ENCODE measurements around the gene BMP7.

BMP7 gene

DNA sequence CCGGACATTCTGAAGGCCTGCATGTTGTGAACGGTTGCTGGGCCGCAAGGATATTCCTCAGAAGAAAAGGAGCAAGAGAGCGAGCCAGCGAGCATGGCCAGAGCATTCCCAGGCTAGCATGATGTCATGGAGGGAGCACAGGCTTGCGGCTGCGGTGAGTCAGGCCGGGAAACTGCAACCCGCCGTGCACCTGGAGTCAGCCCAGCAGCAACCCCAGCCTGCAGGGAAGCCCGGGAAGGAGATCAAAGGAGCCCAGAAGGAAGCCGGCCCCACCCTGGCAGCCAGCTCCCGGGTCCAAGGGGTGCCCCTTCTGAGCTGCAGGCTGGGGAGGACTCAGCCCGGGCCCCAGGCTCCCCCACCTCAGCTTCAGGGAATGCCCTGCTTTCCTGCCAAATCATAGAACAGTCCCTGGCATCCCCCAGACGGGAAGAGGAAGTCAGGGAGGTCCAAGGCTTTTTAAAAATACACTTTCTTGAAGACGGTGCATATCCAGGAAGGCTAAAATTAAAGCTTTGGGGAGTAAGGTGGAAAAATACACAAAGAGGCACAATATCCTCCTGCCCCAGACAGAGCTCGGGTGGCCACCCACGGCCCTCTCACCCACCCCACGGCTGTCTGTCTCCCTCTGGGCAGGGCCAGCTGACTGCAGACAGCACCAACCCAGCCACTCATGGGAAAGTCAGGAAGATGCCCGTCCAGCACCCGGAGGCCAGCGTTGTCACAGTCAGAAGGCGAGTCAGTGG, 53.7 kb downstream of the BMP7 start:
- peak in 30 of 56 donors; percentile 9 to 58 (median 25) for DNase-seq

DNA sequence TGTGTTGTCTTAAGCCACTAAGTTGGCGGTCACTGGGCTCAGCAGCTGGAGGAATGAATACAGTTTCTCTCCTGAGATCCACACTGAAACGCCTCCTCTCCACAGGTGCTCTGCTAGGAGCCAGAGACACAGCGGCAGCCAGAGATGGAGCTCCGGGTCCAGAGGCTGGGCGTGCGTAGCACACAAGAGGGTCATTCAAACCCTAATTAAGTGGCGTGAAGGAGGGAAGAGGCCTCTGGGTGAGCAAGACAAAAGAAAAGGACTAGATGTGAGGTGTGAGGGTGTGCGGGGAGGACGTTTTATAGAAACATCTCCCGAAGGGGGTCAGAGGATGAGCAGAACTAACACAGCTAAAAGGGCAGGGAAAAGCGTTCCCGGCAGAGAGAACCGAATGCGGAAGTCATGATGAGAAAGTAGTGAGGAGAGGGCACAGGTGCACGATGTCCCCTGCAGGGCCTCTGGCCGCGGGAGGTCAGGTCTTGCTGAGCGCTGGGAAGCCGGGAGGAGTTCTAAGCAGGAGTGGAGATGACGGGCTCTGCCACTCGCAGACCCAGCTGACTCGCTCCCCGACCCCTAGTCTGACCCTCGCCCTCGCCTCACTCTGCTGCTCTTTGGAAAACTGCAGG, 54.4 kb downstream of the BMP7 start:
- DNase-seq, result no peak

DNA sequence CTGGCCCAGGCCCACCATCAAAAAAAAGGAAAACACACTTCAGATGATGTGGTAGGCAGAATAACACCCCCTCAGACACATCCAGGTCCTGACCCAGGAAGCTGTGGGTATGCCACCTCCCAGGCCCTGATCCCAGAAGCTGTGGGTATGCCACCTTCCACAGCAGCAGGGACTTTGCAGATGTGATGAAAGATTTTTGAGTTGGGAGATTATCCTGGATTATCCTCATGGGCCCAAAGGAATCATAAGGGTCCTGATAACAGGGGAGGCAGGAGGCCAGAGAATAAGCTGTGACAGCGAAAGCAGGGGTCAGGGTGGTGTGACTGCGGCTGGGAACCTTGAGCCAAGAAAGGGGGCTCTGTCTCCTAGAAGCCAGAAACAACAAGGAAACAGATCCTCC, 55.0 kb downstream of the BMP7 start:
- DNase-seq, result no peak

DNA sequence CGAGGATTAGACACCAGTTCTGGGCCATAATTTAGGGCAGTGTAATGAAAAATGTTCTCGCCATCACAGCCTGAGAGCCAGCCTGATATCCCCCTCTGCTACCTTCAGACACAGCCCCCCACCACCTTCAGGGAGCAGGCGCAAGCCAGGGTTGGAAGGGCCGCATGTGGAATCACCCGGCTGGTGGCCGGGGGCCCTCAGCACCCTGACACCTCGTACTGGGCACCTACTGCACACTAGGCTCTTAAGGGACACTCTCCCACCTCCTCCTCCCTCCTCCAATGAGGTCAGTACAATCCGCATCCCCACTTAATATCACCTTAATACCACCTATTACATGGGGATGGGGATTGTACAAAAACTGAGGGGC, 55.5 kb downstream of the BMP7 start:
- no peak for DNase-seq

DNA sequence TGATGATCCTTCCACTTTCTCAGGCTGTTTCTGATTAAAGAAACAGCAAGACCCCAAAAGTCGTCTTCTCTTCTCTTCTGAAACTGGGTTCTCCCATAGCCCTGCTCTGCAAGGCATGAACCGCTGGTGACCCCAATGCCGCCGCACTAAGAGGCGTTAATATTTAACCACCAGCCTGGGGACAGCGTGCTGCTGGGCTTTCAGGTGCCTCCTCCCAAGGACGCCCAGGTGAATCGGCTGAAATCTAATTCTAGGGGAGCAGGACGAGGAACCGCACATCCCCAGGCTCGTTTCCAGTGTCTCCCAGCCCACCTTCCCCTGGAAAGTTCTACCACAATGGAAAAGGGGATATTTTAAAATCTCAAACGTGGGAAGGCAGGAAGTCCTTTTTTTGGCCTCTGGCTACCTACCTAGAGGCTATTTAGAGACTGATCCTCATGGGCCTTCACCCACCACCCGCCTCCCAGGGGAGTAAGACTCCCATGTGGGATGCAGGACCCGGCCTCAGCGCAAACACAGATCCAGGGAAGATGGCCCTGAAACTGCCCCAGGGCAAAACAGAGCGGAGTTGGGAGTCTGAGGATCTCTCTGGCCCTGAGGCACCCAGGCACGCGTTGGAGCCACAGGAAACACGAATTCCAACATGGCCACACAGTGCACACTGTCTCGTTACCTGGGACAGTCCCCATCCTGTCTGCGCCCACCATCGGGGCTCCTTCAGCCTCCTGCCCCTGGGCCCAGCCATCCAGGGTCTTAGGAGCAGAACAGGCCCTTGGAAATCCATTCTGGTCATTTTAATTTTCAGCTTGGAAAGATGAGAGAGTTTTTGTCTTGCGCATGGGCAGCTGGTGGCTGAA, 56.2 kb downstream of the BMP7 start:
- no peak for DNase-seq

DNA sequence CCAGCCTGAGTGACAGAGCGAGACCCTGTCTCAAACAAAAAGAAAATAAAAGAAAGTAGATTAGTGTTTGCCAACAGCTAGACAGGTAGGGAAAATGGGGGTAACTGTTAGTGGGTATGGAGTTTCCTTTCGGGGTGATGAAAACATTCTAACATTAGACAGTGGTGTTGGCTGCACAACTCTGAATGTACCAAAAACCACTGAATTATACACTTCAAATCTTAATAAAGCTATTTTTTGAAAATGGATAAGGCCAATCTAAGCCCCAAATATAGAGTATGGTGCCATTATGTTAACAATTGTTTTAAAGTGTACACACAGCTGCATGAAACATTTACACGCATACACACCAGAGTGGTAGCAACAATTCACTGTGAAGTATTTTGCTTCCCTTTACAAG, 57.0 kb downstream of the BMP7 start:
- no peak for DNase-seq

DNA sequence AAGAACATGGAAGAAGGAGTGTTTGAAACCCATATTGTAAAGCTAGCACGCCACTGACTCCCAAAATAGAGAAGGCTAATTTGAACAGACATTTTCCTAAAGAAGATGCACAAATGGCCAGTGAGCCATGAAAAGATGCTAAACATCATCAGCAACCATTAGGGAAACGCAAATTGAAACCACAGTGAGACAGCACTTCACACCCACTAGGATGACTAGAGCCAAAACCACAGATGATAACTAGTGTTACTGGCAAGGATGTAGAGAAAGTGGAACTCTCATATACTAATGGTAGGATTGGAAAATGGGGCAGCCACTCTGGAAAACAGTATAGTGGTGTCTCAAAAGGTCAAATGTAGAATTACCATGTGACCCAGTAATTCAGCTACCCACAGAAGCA, 58.2 kb downstream of the BMP7 start:
- no peak for DNase-seq

DNA sequence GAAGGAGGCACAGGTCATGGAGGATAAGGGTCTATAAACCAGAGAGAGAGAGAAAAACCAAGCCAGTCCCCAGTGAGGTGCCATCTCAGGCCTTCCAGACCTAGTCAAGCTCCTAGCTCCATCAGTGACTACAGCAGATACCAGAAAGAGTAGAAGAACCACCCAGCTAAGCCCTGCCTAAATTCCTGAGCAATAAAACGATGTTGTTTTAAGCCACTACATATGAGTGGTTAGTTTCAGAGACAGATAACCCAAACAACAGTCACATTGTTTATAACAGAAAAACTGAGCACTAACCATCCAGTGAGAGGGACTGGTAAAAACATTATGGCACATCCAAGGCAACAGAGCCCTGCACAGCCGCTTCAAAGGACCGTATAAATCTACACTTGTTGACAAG, 59.2 kb downstream of the BMP7 start:
- no peak for DNase-seq

DNA sequence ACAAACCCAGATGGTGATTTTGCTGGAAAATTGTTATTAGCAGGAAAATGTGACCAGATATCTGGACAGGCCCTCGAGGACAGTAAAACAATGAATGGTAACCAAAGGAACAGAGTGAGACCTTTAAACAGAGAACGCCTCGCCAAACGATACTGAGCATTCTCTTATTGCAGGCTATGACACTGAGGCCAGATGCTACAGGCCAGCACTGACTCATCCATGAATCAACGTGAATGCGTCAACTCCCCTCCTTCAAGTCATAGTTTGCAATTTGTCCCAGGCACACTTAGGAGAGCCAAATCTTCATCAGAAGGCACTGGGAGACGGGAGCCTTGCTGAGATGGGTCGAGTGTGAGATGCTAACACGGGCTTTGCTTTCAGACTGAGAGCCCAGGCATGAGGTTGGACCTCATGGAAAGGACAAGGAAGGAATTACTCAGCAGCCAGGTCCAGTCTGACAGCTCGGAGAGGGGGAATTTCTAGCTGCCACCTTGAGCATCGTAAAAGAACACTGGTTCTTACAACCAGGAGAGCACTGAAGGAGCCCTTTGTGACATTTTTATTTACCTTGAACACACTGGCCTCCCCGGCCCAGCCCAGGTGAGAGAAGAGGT, 60.7 kb downstream of the BMP7 start:
- DNase-seq, result no peak

DNA sequence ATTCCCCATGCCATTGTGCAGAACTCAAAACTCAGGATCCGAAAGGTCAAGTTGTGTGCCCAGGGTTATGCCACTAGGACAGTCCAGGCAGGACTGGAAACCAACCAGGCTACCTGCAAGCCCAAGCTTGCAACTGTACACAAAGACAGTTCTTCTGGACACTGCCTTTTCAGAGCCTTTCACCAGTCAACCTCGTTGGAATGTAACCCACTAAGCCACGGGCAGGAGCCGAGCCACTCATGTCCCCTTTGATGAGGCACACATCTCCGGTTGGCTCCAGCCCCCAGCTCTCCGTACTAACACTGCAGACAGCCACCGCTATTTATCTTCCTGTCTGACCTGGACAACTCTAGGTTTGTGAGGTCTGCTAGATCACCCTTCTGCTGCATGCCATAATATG, 62.5 kb downstream of the BMP7 start:
- no peak for DNase-seq

DNA sequence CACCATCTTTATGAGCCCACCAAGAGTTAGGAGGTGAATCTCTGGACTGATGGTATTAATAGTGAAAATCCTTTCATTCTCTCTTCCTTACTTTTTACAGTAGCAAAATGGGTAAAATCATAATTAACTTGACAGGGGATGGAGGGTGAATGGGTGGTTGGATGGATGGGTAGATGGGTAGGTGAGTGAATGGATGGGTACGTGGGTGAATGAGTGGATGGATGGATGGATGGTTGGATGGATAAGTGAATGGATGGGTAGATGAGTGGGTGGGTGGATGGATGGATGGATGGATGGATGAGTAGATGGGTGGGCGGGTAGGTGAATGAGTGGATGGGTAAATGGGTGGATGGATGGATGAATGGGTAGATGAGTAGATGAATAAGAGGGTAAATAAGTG, 63.2 kb downstream of the BMP7 start:
- no peak for DNase-seq

DNA sequence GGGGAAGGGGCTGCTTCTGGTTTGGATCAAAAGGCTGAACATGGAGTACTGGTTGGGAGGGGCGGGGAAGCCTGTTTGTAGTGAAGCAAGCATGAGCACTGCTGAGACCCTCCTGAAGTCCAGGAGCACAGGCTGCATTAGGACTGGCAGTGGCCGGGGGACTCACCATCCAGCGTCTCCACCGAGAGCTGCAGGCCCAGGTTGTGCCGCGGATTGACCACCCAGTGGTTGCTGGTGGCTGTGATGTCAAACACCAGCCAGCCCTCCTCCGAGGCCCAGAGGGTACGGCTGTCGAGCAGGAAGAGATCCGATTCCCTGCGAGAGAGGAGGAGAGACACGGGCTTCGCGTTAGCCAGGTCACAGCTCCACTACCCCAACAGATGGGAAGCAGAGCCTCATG, 64.1 kb downstream of the BMP7 start:
- DNase-seq, result no peak

DNA sequence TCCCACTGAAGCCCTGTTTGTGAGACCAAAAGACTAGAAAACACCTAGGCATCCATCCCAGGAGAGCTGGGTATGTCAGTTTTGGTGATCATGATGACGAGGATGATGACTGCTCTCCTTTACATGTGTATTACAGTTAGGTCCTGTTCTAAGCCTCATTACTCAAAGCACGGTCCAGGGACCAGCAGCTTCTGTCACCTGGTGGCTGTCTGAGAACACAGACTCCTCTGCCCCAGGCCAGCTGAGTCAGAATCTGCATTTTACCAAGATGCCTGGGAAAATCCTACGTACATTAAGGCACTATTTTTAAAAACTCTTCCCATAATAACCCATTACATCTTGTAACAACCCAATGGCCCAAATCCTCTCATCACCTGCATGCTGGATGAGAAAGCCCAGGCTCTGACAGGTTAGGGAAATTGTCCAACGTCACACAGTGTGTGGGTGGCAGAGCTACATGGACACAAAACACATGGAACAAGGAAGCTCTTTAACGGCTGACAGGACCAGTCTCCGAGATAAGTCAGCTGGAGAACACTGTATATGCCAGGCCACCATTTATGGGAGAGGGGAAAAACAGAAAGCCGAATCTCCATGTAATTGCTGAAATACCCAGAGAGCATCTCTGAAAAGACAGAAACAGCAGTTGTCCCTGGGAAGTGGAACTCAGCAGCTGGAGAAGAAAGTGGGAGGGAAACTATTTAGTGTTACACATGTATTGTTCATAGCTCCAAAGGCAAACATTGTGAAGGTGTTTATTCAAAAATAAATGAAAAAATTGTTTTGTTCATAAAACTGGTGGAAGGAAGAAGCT, 65.4 kb downstream of the BMP7 start:
- no peak for DNase-seq

DNA sequence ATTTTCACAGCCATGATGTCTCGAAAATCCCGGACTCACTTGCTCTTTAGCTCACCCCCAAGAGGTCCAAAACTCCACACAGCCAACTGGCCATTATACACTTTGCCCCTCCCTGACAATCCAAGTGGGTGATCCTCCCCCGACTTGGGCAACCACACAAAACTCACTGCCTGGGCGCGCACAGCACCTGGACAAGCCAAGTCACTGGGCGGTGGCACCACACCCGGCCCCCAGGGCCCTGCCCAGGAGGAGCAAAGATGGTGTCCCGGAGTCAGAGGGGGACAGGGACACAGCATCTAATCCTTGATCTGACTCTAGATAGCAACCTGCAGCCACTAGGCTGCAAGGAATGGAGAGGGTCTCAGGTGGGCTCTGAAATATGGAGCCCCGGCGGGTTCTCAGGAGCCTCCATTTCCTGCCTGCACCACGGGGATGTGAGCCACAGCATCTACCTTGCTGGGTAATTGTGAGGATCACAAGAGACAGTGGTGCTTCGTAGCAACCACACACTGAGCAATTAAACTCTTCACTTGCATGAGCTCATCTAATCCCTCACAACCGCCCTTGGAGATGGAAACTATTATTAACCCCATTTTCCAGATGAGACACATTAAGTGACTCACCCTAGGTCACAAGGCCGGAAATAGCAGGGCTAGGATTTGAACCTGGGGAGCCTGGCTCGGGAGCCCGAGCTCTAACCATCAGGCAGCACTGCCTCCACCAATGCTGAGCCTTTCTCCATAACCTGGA, 66.6 kb downstream of the BMP7 start:
- no peak for DNase-seq

DNA sequence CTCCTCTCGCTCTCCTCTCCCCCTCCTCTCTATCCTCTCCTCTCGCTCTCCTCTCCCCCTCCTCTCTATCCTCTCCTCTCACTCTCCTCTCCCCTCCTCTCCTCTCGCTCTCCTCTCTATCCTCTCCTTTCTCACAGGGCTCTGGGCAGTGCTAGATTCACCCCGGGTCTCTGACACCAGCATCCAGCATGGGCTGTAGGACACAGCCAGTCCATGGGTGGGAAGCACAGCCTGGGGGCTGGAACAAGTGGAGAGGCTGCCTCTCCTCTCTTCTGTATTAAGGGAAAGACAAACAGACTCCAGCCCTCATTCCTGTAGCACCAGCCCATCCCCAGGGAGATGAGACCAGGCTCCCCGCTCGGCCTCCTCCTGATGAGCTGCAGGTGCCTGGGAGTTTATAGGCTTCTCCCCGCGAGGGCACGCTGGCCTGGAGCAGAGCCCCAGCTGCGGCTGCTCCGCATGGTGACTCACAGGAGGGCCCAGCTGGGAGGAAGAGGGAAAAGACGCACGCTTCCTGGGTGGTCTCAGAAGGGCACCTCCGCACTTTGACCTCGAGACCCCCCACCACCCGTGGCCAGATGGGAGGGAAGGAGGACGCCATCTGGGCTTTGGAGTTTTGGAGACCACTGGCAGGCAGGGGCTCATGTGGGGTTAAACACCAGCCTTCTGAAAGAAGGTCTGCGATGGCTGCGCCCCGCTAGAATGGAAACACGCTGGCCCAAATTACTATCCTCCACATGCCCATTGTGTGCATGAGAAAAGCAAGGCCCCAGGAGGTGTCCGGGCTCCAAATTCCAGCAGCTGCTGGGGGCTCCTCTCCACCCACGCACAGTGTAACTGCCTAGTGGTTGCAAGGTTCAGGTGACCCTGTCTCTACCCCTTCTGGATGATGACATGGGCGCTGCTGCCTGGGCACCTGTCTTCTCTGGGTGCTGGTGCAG, 68.0 kb downstream of the BMP7 start:
- no peak for DNase-seq

DNA sequence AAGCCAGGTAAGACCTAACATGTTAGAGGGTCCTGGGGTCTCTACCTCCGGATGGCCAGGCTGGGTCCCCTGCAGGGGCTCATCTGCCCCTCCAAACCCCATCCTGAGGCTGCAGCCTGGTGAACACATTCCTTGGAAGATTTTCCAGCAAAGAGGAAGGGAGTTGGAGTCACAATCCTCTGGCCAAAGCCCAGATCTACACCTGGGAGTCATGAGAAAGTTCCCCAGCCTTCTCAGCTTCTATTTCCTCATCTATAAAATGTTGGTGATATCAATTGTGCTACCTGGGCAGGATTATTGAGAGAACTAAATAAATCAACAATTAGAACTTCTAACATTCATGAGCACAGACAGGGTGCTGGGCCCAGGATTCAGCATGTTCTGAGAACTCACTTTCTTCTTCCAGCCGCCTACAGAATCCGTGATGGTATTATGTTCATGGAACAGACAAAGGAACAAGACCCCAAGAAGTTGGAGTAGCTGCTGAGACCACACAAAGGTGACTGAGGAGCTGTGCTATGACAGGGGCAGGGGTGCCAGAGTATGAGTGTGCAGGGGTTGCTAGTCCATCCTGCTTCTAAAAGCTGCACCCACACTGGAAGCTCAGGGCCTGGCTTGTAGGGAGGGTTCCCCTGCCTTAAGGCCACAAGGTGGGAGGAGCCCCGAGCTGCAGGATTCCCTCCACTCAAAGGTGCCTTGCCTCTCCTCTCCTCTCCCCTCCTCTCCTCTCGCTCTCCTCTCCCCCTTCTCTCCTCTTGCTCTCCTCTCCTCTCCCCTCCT, 68.9 kb downstream of the BMP7 start:
- no peak for DNase-seq

DNA sequence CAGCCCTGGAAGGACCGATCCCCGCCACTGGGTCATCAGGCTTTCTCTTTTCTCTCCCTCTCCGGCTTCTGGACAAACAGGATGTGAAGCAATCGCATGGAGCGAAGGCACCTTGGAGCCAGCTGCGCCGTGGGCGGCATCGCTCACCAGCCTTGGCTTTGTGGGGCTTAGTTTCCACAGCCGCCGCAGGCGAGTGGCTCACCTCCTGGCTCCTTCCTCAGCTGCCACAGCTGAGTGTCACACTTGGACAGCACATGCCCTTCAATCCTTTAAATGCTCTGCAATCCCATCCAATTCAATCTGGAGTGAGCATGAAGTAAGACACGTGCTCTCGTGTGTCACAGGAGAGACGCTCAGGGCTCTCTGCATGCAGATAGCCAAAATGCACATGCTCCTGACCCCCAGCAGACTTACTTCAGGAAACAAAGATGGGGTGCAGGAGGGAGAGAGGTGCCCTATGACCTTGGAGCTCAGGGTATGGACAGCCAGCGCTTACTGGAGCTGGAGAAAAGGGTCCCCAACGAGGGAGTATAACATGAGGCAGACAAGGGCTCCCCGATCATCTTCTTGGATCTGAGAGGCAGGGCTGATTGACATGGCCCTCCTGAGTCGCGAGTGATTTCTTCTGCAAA, 70.9 kb downstream of the BMP7 start:
- peak in 1 of 56 donors; percentile 4 for DNase-seq

DNA sequence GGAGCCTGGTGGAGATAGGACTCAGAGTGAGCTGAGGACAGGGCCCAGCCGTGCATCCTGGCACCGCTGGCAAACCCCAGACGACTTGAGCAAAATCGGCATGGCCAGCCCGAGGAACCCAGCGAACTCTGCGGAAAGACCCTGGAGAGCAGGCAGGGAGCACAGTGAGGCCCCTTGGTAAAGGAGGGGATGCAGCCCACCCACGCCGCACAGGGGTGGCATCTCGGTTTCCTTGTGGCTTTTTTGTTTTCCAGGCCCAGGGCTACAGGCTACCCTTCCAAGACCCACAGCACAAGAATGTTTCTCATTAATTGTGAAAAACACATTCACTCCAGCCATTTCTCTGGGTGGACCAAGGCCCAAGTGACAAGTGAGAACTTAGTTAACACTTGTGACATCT, 71.4 kb downstream of the BMP7 start:
- DNase-seq, result no peak

Measured in amygdala (tissue), 56 donors.